WTC11 (cell line): Measurements from ENCODE around the gene NUDT22.

Experiments
- CTCF ChIP-seq: fragments of 200-600 bp; IDR thresholded peaks from 2 replicates; pipeline ENCODE4 v1.8.0; 2022; ENCODE audit warnings: antibody characterized with exemption
- FOXJ3 ChIP-seq: sonication (generic); formaldehyde crosslinking; IDR thresholded peaks from 2 replicates; pipeline ENCODE4 v1.9.0; 2021; ENCODE audit warnings: missing genetic modification reagents, mild to moderate bottlenecking, borderline replicate concordance
- GABPB1 ChIP-seq: sonication (generic); formaldehyde crosslinking; IDR thresholded peaks from 2 replicates; pipeline ENCODE4 v1.8.1; 2023; ENCODE audit warnings: mild to moderate bottlenecking, missing genetic modification reagents
- NR2C2 ChIP-seq: sonication (generic); formaldehyde crosslinking; IDR thresholded peaks from 2 replicates; pipeline ENCODE4 v1.8.0; 2022; ENCODE audit warnings: mild to moderate bottlenecking, missing genetic modification reagents
- TCF7 ChIP-seq: sonication (generic); formaldehyde crosslinking; IDR thresholded peaks from 2 replicates; pipeline ENCODE4 v1.8.0; 2022; ENCODE audit warnings: mild to moderate bottlenecking, low read depth, missing genetic modification reagents, moderate library complexity
- TF ChIP-seq, protein P1 (sequence below): sonication (generic); formaldehyde crosslinking; conservative IDR thresholded peaks from 2 replicates; pipeline ENCODE4 v1.8.1; 2022; ENCODE audit warnings: mild to moderate bottlenecking, missing genetic modification reagents
- TF ChIP-seq, protein P2 (sequence below): sonication (generic); formaldehyde crosslinking; IDR thresholded peaks from 2 replicates; pipeline ENCODE4 v1.8.1; 2022; ENCODE audit warnings: mild to moderate bottlenecking, moderate library complexity, missing genetic modification reagents
- TF ChIP-seq, protein P3 (sequence below): sonication (generic); formaldehyde crosslinking; IDR thresholded peaks from 2 replicates; pipeline ENCODE4 v1.8.1; 2022; ENCODE audit warnings: missing genetic modification reagents, borderline replicate concordance

DNA sequence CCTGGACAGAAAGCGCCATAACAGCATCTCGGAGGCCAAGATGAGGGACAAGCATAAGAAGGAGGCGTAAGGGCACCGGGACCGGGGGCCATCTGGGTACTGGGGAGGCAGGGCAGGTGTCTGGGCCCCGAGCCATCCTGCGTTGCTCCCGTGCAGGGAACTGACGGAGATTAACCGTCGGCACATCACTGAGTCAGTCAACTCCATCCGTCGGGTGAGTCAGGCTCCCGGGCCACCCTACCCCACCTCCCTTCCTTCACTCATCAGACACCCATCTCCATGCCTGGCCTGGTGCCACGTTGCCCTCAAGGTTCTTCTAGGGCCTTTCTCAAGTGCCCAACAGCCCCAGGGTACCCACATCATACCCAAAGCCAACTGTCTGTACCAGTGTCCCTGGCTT, 40.3 kb downstream of the NUDT22 start:
- no peak for TF ChIP-seq CTCF
- TF ChIP-seq, protein P1, sequence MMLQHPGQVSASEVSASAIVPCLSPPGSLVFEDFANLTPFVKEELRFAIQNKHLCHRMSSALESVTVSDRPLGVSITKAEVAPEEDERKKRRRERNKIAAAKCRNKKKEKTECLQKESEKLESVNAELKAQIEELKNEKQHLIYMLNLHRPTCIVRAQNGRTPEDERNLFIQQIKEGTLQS (CRISPR knock-in tag): no peak
- TF ChIP-seq, protein P2, sequence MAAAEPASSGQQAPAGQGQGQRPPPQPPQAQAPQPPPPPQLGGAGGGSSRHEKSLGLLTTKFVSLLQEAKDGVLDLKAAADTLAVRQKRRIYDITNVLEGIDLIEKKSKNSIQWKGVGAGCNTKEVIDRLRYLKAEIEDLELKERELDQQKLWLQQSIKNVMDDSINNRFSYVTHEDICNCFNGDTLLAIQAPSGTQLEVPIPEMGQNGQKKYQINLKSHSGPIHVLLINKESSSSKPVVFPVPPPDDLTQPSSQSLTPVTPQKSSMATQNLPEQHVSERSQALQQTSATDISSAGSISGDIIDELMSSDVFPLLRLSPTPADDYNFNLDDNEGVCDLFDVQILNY: no peak
- no peak for TF ChIP-seq TCF7 (CRISPR knock-in tag)
- TF ChIP-seq FOXJ3 (CRISPR knock-in tag): no peak
- no peak for TF ChIP-seq GABPB1 (CRISPR knock-in tag)
- TF ChIP-seq, protein P3, sequence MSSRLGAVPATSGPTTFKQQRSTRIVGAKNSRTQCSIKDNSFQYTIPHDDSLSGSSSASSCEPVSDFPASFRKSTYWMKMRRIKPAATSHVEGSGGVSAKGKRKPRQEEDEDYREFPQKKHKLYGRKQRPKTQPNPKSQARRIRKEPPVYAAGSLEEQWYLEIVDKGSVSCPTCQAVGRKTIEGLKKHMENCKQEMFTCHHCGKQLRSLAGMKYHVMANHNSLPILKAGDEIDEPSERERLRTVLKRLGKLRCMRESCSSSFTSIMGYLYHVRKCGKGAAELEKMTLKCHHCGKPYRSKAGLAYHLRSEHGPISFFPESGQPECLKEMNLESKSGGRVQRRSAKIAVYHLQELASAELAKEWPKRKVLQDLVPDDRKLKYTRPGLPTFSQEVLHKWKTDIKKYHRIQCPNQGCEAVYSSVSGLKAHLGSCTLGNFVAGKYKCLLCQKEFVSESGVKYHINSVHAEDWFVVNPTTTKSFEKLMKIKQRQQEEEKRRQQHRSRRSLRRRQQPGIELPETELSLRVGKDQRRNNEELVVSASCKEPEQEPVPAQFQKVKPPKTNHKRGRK: no peak
- TF ChIP-seq NR2C2: no peak
